Measurements from ENCODE around the gene KRTAP10-3.
A peak's percentile ranks its signal among the peaks of the same experiment; 100 is the strongest.

KRTAP10-3 gene

DNA sequence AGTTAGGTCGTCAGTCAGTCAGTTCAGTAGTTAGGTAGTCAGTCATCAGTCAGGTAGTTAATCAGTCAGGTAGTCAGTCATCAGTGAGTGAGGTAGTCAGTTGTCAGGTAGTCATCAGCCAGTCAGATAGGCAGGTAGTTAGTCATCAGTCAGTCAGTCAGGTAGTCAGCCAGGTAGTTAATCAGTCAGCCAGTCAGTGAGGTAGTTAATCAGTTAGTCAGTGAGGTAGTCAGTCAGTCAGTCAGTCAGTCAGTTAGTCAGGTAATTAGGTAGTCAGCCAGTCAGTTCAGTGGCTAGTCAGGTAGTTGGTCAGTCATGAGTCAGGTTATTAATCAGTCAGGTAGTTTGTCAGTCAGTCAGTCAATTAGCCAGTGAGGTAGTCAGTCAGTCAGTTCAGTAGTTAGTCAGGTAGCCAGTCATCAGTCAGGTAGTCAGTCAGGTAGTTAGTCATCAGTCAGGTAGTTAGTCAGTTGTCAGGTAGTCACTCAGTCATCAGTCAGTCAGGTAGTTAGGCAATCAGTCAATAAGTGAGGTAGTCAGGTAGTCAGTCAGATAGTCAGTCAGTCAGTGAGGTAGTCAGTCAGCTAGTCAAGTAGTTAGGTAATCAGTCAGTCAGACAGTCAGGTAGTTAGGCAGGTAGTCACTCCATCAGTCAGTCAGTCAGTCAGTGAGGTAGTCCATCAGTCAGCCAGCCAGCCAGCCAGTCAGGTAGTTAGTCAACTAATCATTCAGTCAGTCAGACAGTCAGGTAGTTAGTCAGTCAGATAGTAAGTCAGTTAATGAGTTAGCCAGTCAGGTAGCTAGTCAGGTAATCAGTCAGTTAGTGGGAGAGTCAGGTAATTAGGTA, 34.8 kb downstream of the KRTAP10-3 start:
- H3K9me3 ChIP-seq (ENCODE audit: control insufficient read depth, insufficient read depth, low read depth, low read length) = no peaks in the 10 kb centered on the region
- no peak overlapping the region for H3K27ac ChIP-seq (ENCODE audit: extremely low read depth, low read depth, low read length)
- TF ChIP-seq ZNF791 (tag by site-specific recombination; IDR thresholded peaks at IDR 0.05) = 0 out of 2 replicates have a peak, but pooled peaks have one; percentile 16
- TF ChIP-seq ZNF792 (tag by site-specific recombination; IDR thresholded peaks at IDR 0.05) = no peak
- no peak for TF ChIP-seq ZNF366 (tag by site-specific recombination; conservative IDR thresholded peaks at IDR 0.05)
- no peak for TF ChIP-seq ZBTB1 (tag by site-specific recombination; IDR thresholded peaks at IDR 0.05)
- no peak for TF ChIP-seq KLF7 (tag by site-specific recombination; IDR thresholded peaks at IDR 0.05; ENCODE audit: borderline replicate concordance)
- no peak for TF ChIP-seq ZNF561 (tag by site-specific recombination; IDR thresholded peaks at IDR 0.05; ENCODE audit: borderline replicate concordance)
- TF ChIP-seq ZEB2 (tag by site-specific recombination; IDR thresholded peaks at IDR 0.05) = 0 out of 2 replicates have a peak, but pooled peaks have one; percentile 10
- TF ChIP-seq RBAK (tag by site-specific recombination; IDR thresholded peaks at IDR 0.05) = no peak
- TF ChIP-seq, protein P1, sequence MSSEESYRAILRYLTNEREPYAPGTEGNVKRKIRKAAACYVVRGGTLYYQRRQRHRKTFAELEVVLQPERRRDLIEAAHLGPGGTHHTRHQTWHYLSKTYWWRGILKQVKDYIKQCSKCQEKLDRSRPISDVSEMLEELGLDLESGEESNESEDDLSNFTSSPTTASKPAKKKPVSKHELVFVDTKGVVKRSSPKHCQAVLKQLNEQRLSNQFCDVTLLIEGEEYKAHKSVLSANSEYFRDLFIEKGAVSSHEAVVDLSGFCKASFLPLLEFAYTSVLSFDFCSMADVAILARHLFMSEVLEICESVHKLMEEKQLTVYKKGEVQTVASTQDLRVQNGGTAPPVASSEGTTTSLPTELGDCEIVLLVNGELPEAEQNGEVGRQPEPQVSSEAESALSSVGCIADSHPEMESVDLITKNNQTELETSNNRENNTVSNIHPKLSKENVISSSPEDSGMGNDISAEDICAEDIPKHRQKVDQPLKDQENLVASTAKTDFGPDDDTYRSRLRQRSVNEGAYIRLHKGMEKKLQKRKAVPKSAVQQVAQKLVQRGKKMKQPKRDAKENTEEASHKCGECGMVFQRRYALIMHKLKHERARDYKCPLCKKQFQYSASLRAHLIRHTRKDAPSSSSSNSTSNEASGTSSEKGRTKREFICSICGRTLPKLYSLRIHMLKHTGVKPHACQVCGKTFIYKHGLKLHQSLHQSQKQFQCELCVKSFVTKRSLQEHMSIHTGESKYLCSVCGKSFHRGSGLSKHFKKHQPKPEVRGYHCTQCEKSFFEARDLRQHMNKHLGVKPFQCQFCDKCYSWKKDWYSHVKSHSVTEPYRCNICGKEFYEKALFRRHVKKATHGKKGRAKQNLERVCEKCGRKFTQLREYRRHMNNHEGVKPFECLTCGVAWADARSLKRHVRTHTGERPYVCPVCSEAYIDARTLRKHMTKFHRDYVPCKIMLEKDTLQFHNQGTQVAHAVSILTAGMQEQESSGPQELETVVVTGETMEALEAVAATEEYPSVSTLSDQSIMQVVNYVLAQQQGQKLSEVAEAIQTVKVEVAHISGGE (tag by site-specific recombination; conservative IDR thresholded peaks at IDR 0.05; ENCODE audit: low read depth) = no peak
- TF ChIP-seq ZNF266 (tag by site-specific recombination; IDR thresholded peaks at IDR 0.05; ENCODE audit: low read depth) = no peak
- ChIA-PET POLR2A (no interaction called here), CTCF (interaction anchor here (1.5 kb wide), 1 partner anchor 13 kb away, joined by 6 read pairs; no protein-coding TSS in a partner anchor)
- no peaks in the 10 kb centered on the region for H3K4me1 ChIP-seq (ENCODE audit: control insufficient read depth, insufficient read depth, low read length)
- H3K4me3 ChIP-seq (ENCODE audit: low read depth, low read length) = no peak overlapping the region
- H3K36me3 ChIP-seq (ENCODE audit: control insufficient read depth in 2 of 2, insufficient read depth in 1 of 2, low read length in 2 of 2) = no peaks in the 10 kb centered on the region

DNA sequence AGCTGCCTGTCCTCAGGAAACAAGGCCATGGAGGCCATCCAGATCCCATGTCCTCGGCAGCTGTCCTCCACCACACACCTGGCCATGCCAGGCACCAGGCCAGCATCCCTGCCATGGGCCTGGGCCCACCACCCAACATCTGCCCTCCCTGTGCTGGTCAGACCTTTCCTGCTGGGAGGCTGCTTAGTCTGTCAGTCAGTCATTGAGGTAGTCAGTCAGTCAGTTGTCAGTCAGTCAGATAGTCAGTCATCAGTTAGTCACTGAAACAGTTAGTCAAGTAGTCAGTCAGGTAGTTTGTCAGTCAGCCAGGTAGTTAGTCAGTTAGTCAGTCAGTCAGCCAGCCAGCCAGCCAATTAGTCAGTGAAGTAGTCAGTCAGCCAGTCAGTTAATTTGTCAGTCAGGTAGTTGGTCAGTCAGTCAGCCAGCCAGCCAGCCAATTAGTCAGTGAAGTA, 35.8 kb downstream of the KRTAP10-3 start:
- Histone ChIP-seq H3K27ac (ENCODE audit: extremely low read depth, low read depth, low read length) (no peak overlapping the region), H3K36me3 (ENCODE audit: control insufficient read depth in 2 of 2, insufficient read depth in 1 of 2, low read length in 2 of 2) (no peaks in the 10 kb centered on the region), H3K4me3 (ENCODE audit: low read depth, low read length) (no peak overlapping the region), H3K4me1 (ENCODE audit: control insufficient read depth, insufficient read depth, low read length) (no peaks in the 10 kb centered on the region), H3K9me3 (ENCODE audit: control insufficient read depth, insufficient read depth, low read depth, low read length) (no peaks in the 10 kb centered on the region)
- ChIA-PET CTCF (interaction anchor here (0.6 kb wide), 1 partner anchor 176 kb away, joined by 3 read pairs; no protein-coding TSS in a partner anchor), POLR2A (no interaction called here)
- no peak for TF ChIP-seq ZBTB7A (tag by site-specific recombination; IDR thresholded peaks at IDR 0.05; ENCODE audit: low read depth)
- TF ChIP-seq BCL11B (tag by site-specific recombination; IDR thresholded peaks at IDR 0.05; ENCODE audit: low read depth) = no peak
- TF ChIP-seq OSR2 (tag by site-specific recombination; IDR thresholded peaks at IDR 0.05) = no peak
- TF ChIP-seq, protein P2, sequence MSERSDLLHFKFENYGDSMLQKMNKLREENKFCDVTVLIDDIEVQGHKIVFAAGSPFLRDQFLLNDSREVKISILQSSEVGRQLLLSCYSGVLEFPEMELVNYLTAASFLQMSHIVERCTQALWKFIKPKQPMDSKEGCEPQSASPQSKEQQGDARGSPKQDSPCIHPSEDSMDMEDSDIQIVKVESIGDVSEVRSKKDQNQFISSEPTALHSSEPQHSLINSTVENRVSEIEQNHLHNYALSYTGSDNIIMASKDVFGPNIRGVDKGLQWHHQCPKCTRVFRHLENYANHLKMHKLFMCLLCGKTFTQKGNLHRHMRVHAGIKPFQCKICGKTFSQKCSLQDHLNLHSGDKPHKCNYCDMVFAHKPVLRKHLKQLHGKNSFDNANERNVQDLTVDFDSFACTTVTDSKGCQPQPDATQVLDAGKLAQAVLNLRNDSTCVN (tag by site-specific recombination; optimal IDR thresholded peaks at IDR 0.05) = no peak
- no peak for TF ChIP-seq PRDM1 (tag by site-specific recombination; IDR thresholded peaks at IDR 0.05)
- TF ChIP-seq, protein P3, sequence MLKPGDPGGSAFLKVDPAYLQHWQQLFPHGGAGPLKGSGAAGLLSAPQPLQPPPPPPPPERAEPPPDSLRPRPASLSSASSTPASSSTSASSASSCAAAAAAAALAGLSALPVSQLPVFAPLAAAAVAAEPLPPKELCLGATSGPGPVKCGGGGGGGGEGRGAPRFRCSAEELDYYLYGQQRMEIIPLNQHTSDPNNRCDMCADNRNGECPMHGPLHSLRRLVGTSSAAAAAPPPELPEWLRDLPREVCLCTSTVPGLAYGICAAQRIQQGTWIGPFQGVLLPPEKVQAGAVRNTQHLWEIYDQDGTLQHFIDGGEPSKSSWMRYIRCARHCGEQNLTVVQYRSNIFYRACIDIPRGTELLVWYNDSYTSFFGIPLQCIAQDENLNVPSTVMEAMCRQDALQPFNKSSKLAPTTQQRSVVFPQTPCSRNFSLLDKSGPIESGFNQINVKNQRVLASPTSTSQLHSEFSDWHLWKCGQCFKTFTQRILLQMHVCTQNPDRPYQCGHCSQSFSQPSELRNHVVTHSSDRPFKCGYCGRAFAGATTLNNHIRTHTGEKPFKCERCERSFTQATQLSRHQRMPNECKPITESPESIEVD (tag by site-specific recombination; IDR thresholded peaks at IDR 0.05) = no peak
- TF ChIP-seq SCRT2 (tag by site-specific recombination; IDR thresholded peaks at IDR 0.05) = no peak
- TF ChIP-seq ZNF274 (IDR thresholded peaks at IDR 0.05; ENCODE audit: low read length) = no peak
- TF ChIP-seq ZNF274 (tag by site-specific recombination; IDR thresholded peaks at IDR 0.05; ENCODE audit: borderline replicate concordance) = no peak
- no peak for TF ChIP-seq ZSCAN30 (tag by site-specific recombination; IDR thresholded peaks at IDR 0.05)
- TF ChIP-seq, protein P4, sequence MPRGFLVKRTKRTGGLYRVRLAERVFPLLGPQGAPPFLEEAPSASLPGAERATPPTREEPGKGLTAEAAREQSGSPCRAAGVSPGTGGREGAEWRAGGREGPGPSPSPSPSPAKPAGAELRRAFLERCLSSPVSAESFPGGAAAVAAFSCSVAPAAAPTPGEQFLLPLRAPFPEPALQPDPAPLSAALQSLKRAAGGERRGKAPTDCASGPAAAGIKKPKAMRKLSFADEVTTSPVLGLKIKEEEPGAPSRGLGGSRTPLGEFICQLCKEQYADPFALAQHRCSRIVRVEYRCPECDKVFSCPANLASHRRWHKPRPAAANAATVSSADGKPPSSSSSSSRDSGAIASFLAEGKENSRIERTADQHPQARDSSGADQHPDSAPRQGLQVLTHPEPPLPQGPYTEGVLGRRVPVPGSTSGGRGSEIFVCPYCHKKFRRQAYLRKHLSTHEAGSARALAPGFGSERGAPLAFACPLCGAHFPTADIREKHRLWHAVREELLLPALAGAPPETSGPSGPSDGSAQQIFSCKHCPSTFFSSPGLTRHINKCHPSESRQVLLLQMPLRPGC (tag by site-specific recombination; IDR thresholded peaks at IDR 0.05) = no peak
